HFFc6 (cell line): ENCODE data around the gene HMGB1. TPM values are rescaled to one million over a fixed set of nuclear protein-coding genes. Genes with fewer than 3 reads are reported as not detected.

Experiments used
- DNase-seq: peaks from one replicate; pipeline ENCODE4 v3.0.0-alpha.2; 2018
- H3K27ac Mint-ChIP-seq: 2 replicates; pipeline ENCODE4 v1.8.0; 2020; ENCODE audit warnings: mild to moderate bottlenecking, mixed read lengths
- H3K27me3 Mint-ChIP-seq: 2 replicates; pipeline ENCODE4 v1.8.0; 2021; ENCODE audit warnings: mild to moderate bottlenecking, moderate library complexity, mixed read lengths; ENCODE audit not compliant: insufficient read depth
- H3K36me3 Mint-ChIP-seq: 2 replicates; pipeline ENCODE4 v1.8.0; 2021; ENCODE audit warnings: low read depth, mixed read lengths
- H3K4me1 Mint-ChIP-seq: 2 replicates; pipeline ENCODE4 v1.8.0; 2020; ENCODE audit warnings: low read depth, mixed read lengths
- H3K4me3 Mint-ChIP-seq: 2 replicates; pipeline ENCODE4 v1.8.0; 2020; ENCODE audit warnings: mild to moderate bottlenecking, moderate library complexity, mixed read lengths
- H3K9me3 Mint-ChIP-seq: 2 replicates; pipeline ENCODE4 v1.8.0; 2020; ENCODE audit warnings: mild to moderate bottlenecking, mixed read lengths
- CTCF ChIP-seq: fragments of 200-600 bp; sonication (generic); IDR thresholded peaks from 2 replicates; pipeline ENCODE4 v1.5.0; 2021; ENCODE audit warnings: antibody characterized with exemption, mild to moderate bottlenecking
- total RNA-seq, 6 experiments: library from RNA; stranded (reverse); fragmentation: NEBNext Ultra II Directional; extraction: Animal tissue kit (Norgen Biotek cat#: 25700); gene quantifications; 2 replicates in 1 of 6; 3 replicates in 5 of 6; pipeline ENCODE4 v1.2.3, GENCODE V29; 2021

HMGB1 gene
- total RNA-seq, 6 experiments from 2014 or later: 259 to 434 (median 377) TPM

DNA sequence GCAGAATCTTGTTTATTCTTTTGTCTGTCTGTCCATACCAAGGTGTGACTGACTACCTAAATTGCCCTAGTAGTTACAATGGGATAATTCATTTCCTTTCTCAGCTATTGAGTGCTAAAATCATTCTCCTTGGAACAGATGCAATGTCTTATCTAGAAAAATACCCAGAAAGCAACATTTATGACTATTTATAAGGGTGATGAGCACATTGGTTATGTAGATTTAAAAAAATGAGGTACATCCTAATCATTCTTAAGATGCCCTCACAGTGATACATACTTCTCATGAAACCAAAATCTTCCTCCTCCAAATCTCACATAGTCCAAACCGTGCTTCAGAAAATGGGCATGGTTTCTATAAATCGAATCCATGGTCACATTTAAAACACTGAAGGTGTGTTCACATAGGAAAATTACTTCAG, 55.0 kb downstream of the HMGB1 start:
- Mint-ChIP-seq H3K9me3 (no peaks in the 10 kb centered on the region), H3K4me3 (peak overlapping the region; percentile 68; the same call in 1 of the 2 replicates), H3K4me1 (peaks cover 32% of the 10 kb centered on the region), H3K36me3 (peaks cover 4% of the 10 kb centered on the region; the same call in 1 of the 2 replicates), H3K27me3 (no peaks in the 10 kb centered on the region; the same call in 1 of the 2 replicates), H3K27ac (peak overlapping the region; percentile 94)
- no peak for TF ChIP-seq CTCF
- DNase-seq: no peak

DNA sequence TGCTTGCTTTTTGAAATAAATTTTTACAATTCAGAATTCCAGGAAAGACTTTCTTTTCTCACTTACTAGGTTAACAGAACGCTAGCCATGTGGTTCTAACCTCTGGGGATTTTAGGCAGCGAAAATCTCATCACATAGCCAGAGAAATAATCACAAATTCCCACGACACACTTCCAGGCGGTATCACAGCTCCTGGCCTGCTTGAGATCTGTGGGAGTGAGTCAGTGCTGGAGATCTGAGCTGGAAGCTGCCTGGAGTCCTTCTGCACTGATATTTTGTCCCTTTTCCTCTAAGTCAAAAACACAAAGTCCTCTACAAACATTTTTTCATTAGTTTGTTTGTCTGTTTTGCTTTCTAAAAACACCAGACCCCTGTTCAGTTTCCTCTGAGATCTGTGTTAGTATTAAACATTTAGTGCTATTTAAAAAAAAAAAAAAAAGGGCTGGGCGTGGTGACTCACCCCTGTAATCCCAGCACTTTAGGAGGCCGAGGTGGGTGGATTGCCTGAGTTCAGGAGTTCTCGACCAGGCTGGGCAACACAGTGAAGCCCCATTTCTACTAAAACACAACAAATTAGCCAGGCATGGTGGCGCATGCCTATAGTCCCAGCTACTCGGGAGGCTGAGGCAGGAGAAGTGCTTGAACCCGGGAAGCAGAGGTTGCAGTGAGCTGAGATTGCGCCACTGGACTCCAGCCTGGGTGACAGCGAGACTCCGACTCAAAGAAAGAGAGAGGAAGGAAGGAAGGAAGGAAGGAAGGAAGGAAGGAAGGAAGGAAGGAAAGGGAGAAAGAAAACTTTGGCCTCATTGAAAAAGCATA, 55.6 kb downstream of the HMGB1 start:
- Mint-ChIP-seq H3K27me3 (no peaks in the 10 kb centered on the region; the same call in 1 of the 2 replicates), H3K9me3 (no peaks in the 10 kb centered on the region), H3K4me3 (peak overlapping the region; percentile 68), H3K27ac (peak overlapping the region; percentile 94), H3K4me1 (peaks cover 26% of the 10 kb centered on the region), H3K36me3 (peaks cover 4% of the 10 kb centered on the region; the same call in 1 of the 2 replicates)
- TF ChIP-seq CTCF: no peak
- peak; percentile 69 for DNase-seq

GRCh38 chr13:30408319-30409101, 57.2 kb downstream of the HMGB1 start:
- H3K27ac Mint-ChIP-seq: no peak overlapping the region
- peak overlapping the region; percentile 43; the same call in 1 of the 2 replicates for H3K4me3 Mint-ChIP-seq
- no peaks in the 10 kb centered on the region for H3K9me3 Mint-ChIP-seq
- peaks cover 24% of the 10 kb centered on the region for H3K4me1 Mint-ChIP-seq
- H3K27me3 Mint-ChIP-seq: no peaks in the 10 kb centered on the region; the same call in none of the 2 replicates
- peak; percentile 72 for TF ChIP-seq CTCF
- peaks cover 4% of the 10 kb centered on the region; the same call in 1 of the 2 replicates for H3K36me3 Mint-ChIP-seq
- peak; percentile 31 for DNase-seq

DNA sequence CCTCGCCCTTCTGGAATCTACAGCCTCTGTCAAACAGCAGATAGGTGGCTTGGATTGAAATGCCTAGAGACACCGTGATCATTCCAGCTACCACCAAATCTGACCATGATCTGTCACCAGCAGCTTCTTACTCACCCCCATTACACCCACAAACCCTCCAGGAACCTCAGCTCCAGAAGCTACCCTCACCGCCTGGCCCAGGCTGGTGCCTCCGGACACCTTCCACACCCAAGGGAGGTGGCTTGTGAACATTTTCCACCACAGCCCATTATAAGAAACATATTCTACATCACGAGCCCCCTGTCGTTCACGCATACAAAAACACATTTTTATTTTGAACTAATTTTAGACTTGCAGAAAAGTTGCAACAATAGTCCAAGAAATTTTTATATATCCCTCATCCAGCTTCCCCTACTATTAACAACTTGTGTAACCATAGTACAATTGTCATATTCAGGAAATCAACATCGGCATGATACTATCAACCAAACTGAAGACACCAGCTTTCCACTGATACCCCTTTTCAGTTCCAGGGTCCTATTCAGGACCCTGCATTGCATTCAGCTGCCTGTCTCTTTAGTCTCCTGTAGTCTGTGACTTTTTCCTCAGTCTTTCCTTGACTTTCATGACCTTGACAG, 58.8 kb downstream of the HMGB1 start:
- Mint-ChIP-seq H3K36me3 (peaks cover 4% of the 10 kb centered on the region; the same call in 1 of the 2 replicates), H3K27ac (no peak overlapping the region), H3K4me3 (no peak overlapping the region), H3K27me3 (no peaks in the 10 kb centered on the region; the same call in none of the 2 replicates), H3K4me1 (peaks cover 24% of the 10 kb centered on the region), H3K9me3 (no peaks in the 10 kb centered on the region)
- DNase-seq: no peak
- no peak for TF ChIP-seq CTCF

Other genes starting within 250 kb of the HMGB1 start
- gene KATNAL1, start 158.4 kb downstream of the HMGB1 start, total RNA-seq: 10 to 100 TPM; 48.2 to 71.4 (median 61.2) TPM
- under 1 TPM in 1 of 6 experiments, not detected in 5; 0.21 TPM for gene UBE2L5, start 43.4 kb downstream of the HMGB1 start, total RNA-seq
- 10 to 100 TPM in 4 of 6 experiments, 1 to 10 TPM in 2; 8.0 to 10.9 (median 10.3) TPM for gene USPL1, start 152.0 kb upstream of the HMGB1 start, total RNA-seq